Thymus (tissue), 14 donors: ENCODE measurements around the gene PTMA. TPM values are rescaled to one million over a fixed set of nuclear protein-coding genes. Genes with fewer than 3 reads are reported as not detected.
"Not testable (repeated sequence)": the region's sequence is repeated elsewhere in the genome, so short reads cannot be mapped to it uniquely, and the experiment has no call there.

ENCODE experiments used
- DNase-seq, 9 donors: peaks; one replicate each; pipeline ENCODE4 v3.0.0-alpha.2; 2013; ENCODE audit warnings: low spot score in 9 of 9, low read depth in 6 of 9, missing footprints in 1 of 9
- H3K27ac ChIP-seq, 2 donors: one replicate each; pipeline ENCODE4 v1.5.1; 2013; ENCODE audit warnings: control low read depth in 1 of 2, low read depth in 1 of 2, low read length in 1 of 2, mild to moderate bottlenecking in 1 of 2, moderate library complexity in 1 of 2
- H3K27me3 ChIP-seq, 2 donors: one replicate each; pipeline ENCODE4 v1.5.1; 2013; ENCODE audit warnings: low read length in 1 of 2; ENCODE audit not compliant: control insufficient read depth in 2 of 2, insufficient read depth in 1 of 2
- H3K36me3 ChIP-seq, 2 donors: one replicate each; pipeline ENCODE4 v1.5.1; 2013; ENCODE audit warnings: low read length in 1 of 2, mild to moderate bottlenecking in 1 of 2, moderate library complexity in 1 of 2; ENCODE audit not compliant: control insufficient read depth in 2 of 2, insufficient read depth in 2 of 2
- H3K4me1 ChIP-seq, 2 donors: one replicate each; pipeline ENCODE4 v1.5.1; 2013; ENCODE audit warnings: low read length in 2 of 2; ENCODE audit not compliant: control insufficient read depth in 2 of 2, insufficient read depth in 2 of 2
- H3K4me3 ChIP-seq, 2 donors: one replicate each; pipeline ENCODE4 v1.5.1; 2013; ENCODE audit warnings: low read length in 2 of 2, control low read depth in 1 of 2, mild to moderate bottlenecking in 1 of 2
- H3K9me3 ChIP-seq, 2 donors: one replicate each; pipeline ENCODE4 v1.5.1; 2013; ENCODE audit warnings: low read length in 1 of 2, mild to moderate bottlenecking in 1 of 2; ENCODE audit not compliant: control insufficient read depth in 2 of 2, insufficient read depth in 1 of 2
- WGBS: extraction: QIAGEN DNeasy Blood & Tissue Kit; methylation state at CpG from one replicate; pipeline ENCODE4 v1.1.7; 2013; 5-methylcytosine and 5-hydroxymethylcytosine counted together
- long read RNA-seq, 10 donors: transcript quantifications; one replicate each; lab custom pipeline, GENCODE V29; 2026
- polyA plus RNA-seq: library from polyadenylated mRNA; stranded (reverse); fragments of 200-250 nt; gene quantifications from one replicate; pipeline ENCODE4 v1.2.3, GENCODE V29; 2013
- total RNA-seq: library from RNA; stranded (reverse); fragments of 120-200 nt; gene quantifications from one replicate; pipeline ENCODE4 v1.2.4, GENCODE V29; 2013
- donor health status: healthy.

PTMA gene
- total RNA-seq (3,368 TPM), polyA plus RNA-seq (2,183 TPM)
- long read RNA-seq, donor 1, transcript PTMA-202 (5 exons, 1,221 nt) = major isoform, 151 of 215 reads
- long read RNA-seq, donor 1, transcript PTMA-201 (5 exons, 1,212 nt) = minor isoform, 7 of 215 reads
- long read RNA-seq, donor 1, partial matches to known transcripts = 42 of 215 reads
- long read RNA-seq, donor 1, other reads (novel, unspliced or antisense) = 11 of 215 reads
- long read RNA-seq, donor 2, transcript PTMA-211 (4 exons, 621 nt) = minor isoform, 24 of 2,747 reads
- long read RNA-seq, donor 2, transcript PTMA-202 (5 exons, 1,221 nt) = major isoform, 1,931 of 2,747 reads
- long read RNA-seq, donor 2, transcript PTMA-201 (5 exons, 1,212 nt) = minor isoform, 198 of 2,747 reads
- long read RNA-seq, donor 2, partial matches to known transcripts = 388 of 2,747 reads
- long read RNA-seq, donor 2, other reads (novel, unspliced or antisense) = 201 of 2,747 reads
- long read RNA-seq, donor 3, transcript PTMA-211 (4 exons, 621 nt) = minor isoform, 38 of 2,721 reads
- long read RNA-seq, donor 3, transcript PTMA-201 (5 exons, 1,212 nt) = minor isoform, 152 of 2,721 reads
- long read RNA-seq, donor 3, transcript PTMA-202 (5 exons, 1,221 nt) = major isoform, 1,909 of 2,721 reads
- long read RNA-seq, donor 3, partial matches to known transcripts = 445 of 2,721 reads
- long read RNA-seq, donor 3, other reads (novel, unspliced or antisense) = 169 of 2,721 reads
- long read RNA-seq, donor 4, transcript PTMA-202 (5 exons, 1,221 nt) = major isoform, 722 of 1,345 reads
- long read RNA-seq, donor 4, transcript PTMA-211 (4 exons, 621 nt) = minor isoform, 20 of 1,345 reads
- long read RNA-seq, donor 4, transcript PTMA-201 (5 exons, 1,212 nt) = minor isoform, 79 of 1,345 reads
- long read RNA-seq, donor 4, partial matches to known transcripts = 459 of 1,345 reads
- long read RNA-seq, donor 4, other reads (novel, unspliced or antisense) = 63 of 1,345 reads
- long read RNA-seq, donor 5, transcript PTMA-211 (4 exons, 621 nt) = minor isoform, 54 of 3,016 reads
- long read RNA-seq, donor 5, transcript PTMA-201 (5 exons, 1,212 nt) = minor isoform, 189 of 3,016 reads
- long read RNA-seq, donor 5, transcript PTMA-202 (5 exons, 1,221 nt) = major isoform, 1,819 of 3,016 reads
- long read RNA-seq, donor 5, partial matches to known transcripts = 733 of 3,016 reads
- long read RNA-seq, donor 5, other reads (novel, unspliced or antisense) = 213 of 3,016 reads
- long read RNA-seq, donor 6, transcript PTMA-201 (5 exons, 1,212 nt) = minor isoform, 110 of 1,288 reads
- long read RNA-seq, donor 6, transcript PTMA-202 (5 exons, 1,221 nt) = major isoform, 949 of 1,288 reads
- long read RNA-seq, donor 6, transcript PTMA-211 (4 exons, 621 nt) = minor isoform, 7 of 1,288 reads
- long read RNA-seq, donor 6, partial matches to known transcripts = 140 of 1,288 reads
- long read RNA-seq, donor 6, other reads (novel, unspliced or antisense) = 79 of 1,288 reads
- long read RNA-seq, donor 7, transcript PTMA-202 (5 exons, 1,221 nt) = major isoform, 1,183 of 1,959 reads
- long read RNA-seq, donor 7, transcript PTMA-201 (5 exons, 1,212 nt) = minor isoform, 98 of 1,959 reads
- long read RNA-seq, donor 7, transcript PTMA-211 (4 exons, 621 nt) = minor isoform, 41 of 1,959 reads
- long read RNA-seq, donor 7, partial matches to known transcripts = 491 of 1,959 reads
- long read RNA-seq, donor 7, other reads (novel, unspliced or antisense) = 143 of 1,959 reads
- long read RNA-seq, donor 8, transcript PTMA-201 (5 exons, 1,212 nt) = minor isoform, 59 of 742 reads
- long read RNA-seq, donor 8, transcript PTMA-202 (5 exons, 1,221 nt) = major isoform, 562 of 742 reads
- long read RNA-seq, donor 8, transcript PTMA-211 (4 exons, 621 nt) = minor isoform, 5 of 742 reads
- long read RNA-seq, donor 8, partial matches to known transcripts = 72 of 742 reads
- long read RNA-seq, donor 8, other reads (novel, unspliced or antisense) = 44 of 742 reads
- long read RNA-seq, donor 9, transcript PTMA-211 (4 exons, 621 nt) = minor isoform, 17 of 1,310 reads
- long read RNA-seq, donor 9, transcript PTMA-201 (5 exons, 1,212 nt) = minor isoform, 92 of 1,310 reads
- long read RNA-seq, donor 9, transcript PTMA-202 (5 exons, 1,221 nt) = major isoform, 831 of 1,310 reads
- long read RNA-seq, donor 9, partial matches to known transcripts = 282 of 1,310 reads
- long read RNA-seq, donor 9, other reads (novel, unspliced or antisense) = 86 of 1,310 reads
- long read RNA-seq, donor 10, transcript PTMA-202 (5 exons, 1,221 nt) = major isoform, 1,071 of 1,683 reads
- long read RNA-seq, donor 10, transcript PTMA-201 (5 exons, 1,212 nt) = minor isoform, 103 of 1,683 reads
- long read RNA-seq, donor 10, transcript PTMA-211 (4 exons, 621 nt) = minor isoform, 25 of 1,683 reads
- long read RNA-seq, donor 10, partial matches to known transcripts = 341 of 1,683 reads
- long read RNA-seq, donor 10, other reads (novel, unspliced or antisense) = 140 of 1,683 reads

- Histone ChIP-seq H3K4me1 (peaks cover 15 to 29% of the 10 kb centered on the region in 2 donors), H3K27ac (peak within 1 kb of the TSS; percentile 99 to 100), H3K4me3 (peak within 1 kb of the TSS; percentile 73 to 99), H3K9me3 (no peaks in the 10 kb centered on the region), H3K36me3 (peaks cover 14 to 30% of the 10 kb centered on the region in 2 donors), H3K27me3 (no peaks in the 10 kb centered on the region)
- under 1% methylated on average over 96 of the region's 97 CpGs for WGBS
- DNase-seq = peak; percentile 98 to 100 (median 99)
These were observed at the start of gene PTMA for GRCh38 chr2:231707927-231708772. PTMA (plus strand) TSS chr2:231708525; CDS start chr2:231708707, 182 bp downstream.

GRCh38 chr2:231660073-231660472 lies 48.3 kb upstream of the PTMA start:
- 99% methylated on average over 7 of the region's 7 CpGs for WGBS
- DNase-seq, H3K36me3 ChIP-seq, H3K27ac ChIP-seq, H3K27me3 ChIP-seq, H3K4me3 ChIP-seq: not testable (repeated sequence)
- peaks cover 0 to 25% of the 10 kb centered on the region in 2 donors for H3K9me3 ChIP-seq
- H3K4me1 ChIP-seq = peaks cover 6 to 38% of the 10 kb centered on the region in 2 donors

- DNase-seq = no peak
- H3K4me1 ChIP-seq = peaks cover 13 to 45% of the 10 kb centered on the region in 2 donors
- WGBS = 96% methylated on average over 8 of the region's 8 CpGs
- no peaks in the 10 kb centered on the region for H3K36me3 ChIP-seq
- H3K27ac ChIP-seq = no peak overlapping the region
- no peak overlapping the region for H3K4me3 ChIP-seq
- H3K27me3 ChIP-seq = no peaks in the 10 kb centered on the region
- H3K9me3 ChIP-seq = peaks cover 0 to 25% of the 10 kb centered on the region in 2 donors
These were observed 47.5 kb upstream of the PTMA start for GRCh38 chr2:231660860-231661259.

- WGBS = 72% methylated on average over 28 of the region's 28 CpGs
These were observed 46.8 kb upstream of the PTMA start for GRCh38 chr2:231661422-231662027.

GRCh38 chr2:231662028-231662810 lies 46.1 kb upstream of the PTMA start:
- 7% methylated on average over 87 of the region's 87 CpGs for WGBS
- peak overlapping the region; percentile 39 to 71 for H3K4me3 ChIP-seq
- H3K27ac ChIP-seq = peak overlapping the region; percentile 96 to 98
- H3K27me3 ChIP-seq = no peaks in the 10 kb centered on the region
- peak; percentile 95 to 100 (median 98) for DNase-seq
- peaks cover 26 to 59% of the 10 kb centered on the region in 2 donors for H3K4me1 ChIP-seq
- H3K36me3 ChIP-seq = no peaks in the 10 kb centered on the region
- H3K9me3 ChIP-seq = peaks cover 0 to 25% of the 10 kb centered on the region in 2 donors

More at GRCh38 chr2:231661422-231662027, 46.8 kb upstream of the PTMA start:
- Histone ChIP-seq H3K4me1 (peaks cover 19 to 52% of the 10 kb centered on the region in 2 donors), H3K9me3 (peaks cover 0 to 25% of the 10 kb centered on the region in 2 donors), H3K36me3 (no peaks in the 10 kb centered on the region), H3K27me3 (no peaks in the 10 kb centered on the region), H3K4me3 (peak overlapping the region; percentile 35 to 71), H3K27ac (peak overlapping the region; percentile 89 to 98)
- DNase-seq = no peak

- H3K9me3 ChIP-seq = peaks cover 0 to 25% of the 10 kb centered on the region in 2 donors
- H3K27ac ChIP-seq = peak overlapping the region; percentile 91 to 96
- H3K4me1 ChIP-seq = peaks cover 27 to 64% of the 10 kb centered on the region in 2 donors
- peak overlapping the region; percentile 39 to 71 for H3K4me3 ChIP-seq
- DNase-seq = no peak
- WGBS = 96% methylated on average over 34 of the region's 34 CpGs
- no peaks in the 10 kb centered on the region for H3K27me3 ChIP-seq
- no peaks in the 10 kb centered on the region for H3K36me3 ChIP-seq
These were observed 45.4 kb upstream of the PTMA start for GRCh38 chr2:231662811-231663457.
